Activated CD4-positive, alpha-beta memory T cell treated with anti-CD3 and anti-CD28 coated beads for 36 hours (primary cell): ENCODE results near the gene PRMT1. TPM values are rescaled to one million over a fixed set of nuclear protein-coding genes. Genes with fewer than 3 reads are reported as not detected.
A peak's percentile ranks its signal among the peaks of the same experiment; 100 is the strongest.

Source experiments
- CTCF ChIA-PET: fragments of 350-600 bp; sonication (Branson Sonifier 250); formaldehyde crosslinking; loops from one replicate; lab custom pipeline; 2021; ENCODE audit warnings: antibody characterized with exemption, inconsistent platforms; lab: Charles Lee
- POLR2A ChIA-PET: fragments of 350-600 bp; sonication (Branson Sonifier 250); formaldehyde crosslinking; loops from one replicate; lab custom pipeline; 2021; ENCODE audit warnings: antibody characterized with exemption; lab: Charles Lee
- DNase-seq: peaks from one replicate; pipeline ENCODE4 v3.0.0-alpha.2; 2020
- H3K27ac Mint-ChIP-seq: one replicate; pipeline ENCODE4 v1.8.0; 2021; ENCODE audit warnings: mixed read lengths
- H3K27me3 Mint-ChIP-seq: one replicate; pipeline ENCODE4 v1.8.0; 2021; ENCODE audit warnings: mixed read lengths
- H3K36me3 Mint-ChIP-seq: one replicate; pipeline ENCODE4 v1.8.0; 2021; ENCODE audit warnings: mixed read lengths
- H3K4me1 Mint-ChIP-seq: one replicate; pipeline ENCODE4 v1.8.0; 2021; ENCODE audit warnings: low read depth, mixed read lengths
- H3K4me3 Mint-ChIP-seq: one replicate; pipeline ENCODE4 v1.8.0; 2021; ENCODE audit warnings: mild to moderate bottlenecking, mixed read lengths
- H3K9me3 Mint-ChIP-seq: one replicate; pipeline ENCODE4 v1.8.0; 2021; ENCODE audit warnings: mixed read lengths
- intact Hi-C: fragments of 100-400 bp; cut with micrococcal nuclease; formaldehyde crosslinking; loops from one replicate; pipeline ENCODE4 v1.15.1; 2023
- total RNA-seq, 2 experiments: library from RNA; stranded (reverse); gene quantifications; one replicate each; pipeline ENCODE4 v1.2.3, GENCODE V29; 2021

Gene PRMT1
- total RNA-seq, 2 experiments from 2014 or later = 315 to 325 TPM

DNA sequence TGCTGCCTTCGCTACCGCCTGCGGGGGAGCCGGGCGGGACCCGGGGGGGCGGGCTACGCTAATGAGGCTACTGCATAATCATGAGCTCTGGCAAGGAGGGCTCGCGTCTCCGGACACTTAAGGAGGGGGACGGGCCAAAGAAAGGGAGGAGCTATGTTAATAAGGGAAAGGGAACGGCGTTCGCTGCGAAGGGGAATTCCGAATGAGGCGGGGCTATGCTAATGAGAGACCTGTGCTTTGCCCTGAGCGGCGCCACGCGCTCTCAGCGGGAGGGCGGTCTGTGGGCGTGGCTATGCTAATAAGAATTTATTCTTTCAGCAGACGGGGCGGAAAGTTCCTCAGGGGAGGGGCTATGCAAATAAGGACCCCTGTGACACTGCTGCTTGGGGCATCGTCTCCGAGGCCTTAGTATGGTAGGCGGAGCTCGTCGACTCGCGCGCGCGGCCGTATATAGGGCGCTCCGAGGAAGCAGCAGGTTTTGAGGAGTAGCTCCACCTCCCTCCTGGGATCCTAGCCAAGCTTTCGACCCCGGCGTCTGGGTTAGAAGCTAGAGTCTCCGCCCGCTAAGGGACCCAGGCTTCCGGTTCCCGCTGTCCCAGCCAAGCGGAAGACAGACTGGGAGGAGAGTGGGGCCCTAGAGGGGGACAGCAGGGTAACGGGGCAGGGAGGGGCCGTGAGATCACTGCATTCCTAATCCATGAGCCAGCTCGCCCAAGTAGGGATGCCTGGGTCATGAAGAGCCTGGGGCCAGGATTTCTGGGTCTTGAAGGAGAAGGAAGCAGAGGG lies 36.8 kb upstream of the PRMT1 start, which contains the start of gene RRAS:
TSS of gene RRAS (minus strand) at position 31 of the 786 bp plus-strand sequence. CDS start 45 bp downstream, outside the sequence.
- Mint-ChIP-seq H3K27ac (peak within 1 kb of the TSS; percentile 100), H3K4me1 (peaks cover 50% of the 10 kb centered on the region), H3K4me3 (peak within 1 kb of the TSS; percentile 99), H3K36me3 (peaks cover 8% of the 10 kb centered on the region), H3K27me3 (no peaks in the 10 kb centered on the region), H3K9me3 (no peaks in the 10 kb centered on the region)
- DNase-seq = peak; percentile 100
- intact Hi-C loops = loop anchor here (1.0 to 2.0 kb wide), 8 partner anchors 24 to 226 kb away; partner anchors contain the start of genes AP2A1, NOSIP, PNKP and PTOV1
- CTCF ChIA-PET = interaction anchor here (0.7 to 1.6 kb wide), 9 partner anchors 24 to 94 kb away, joined by 3 to 7 read pairs (median 5); partner anchors contain the start of genes PRMT1 and PRR12
- POLR2A ChIA-PET = interaction anchor here (0.5 to 3.4 kb wide), 12 partner anchors 25 to 257 kb away, joined by 3 to 48 read pairs (median 6); partner anchors contain the start of genes AP2A1, BCL2L12, FUZ and IL4I1

DNA sequence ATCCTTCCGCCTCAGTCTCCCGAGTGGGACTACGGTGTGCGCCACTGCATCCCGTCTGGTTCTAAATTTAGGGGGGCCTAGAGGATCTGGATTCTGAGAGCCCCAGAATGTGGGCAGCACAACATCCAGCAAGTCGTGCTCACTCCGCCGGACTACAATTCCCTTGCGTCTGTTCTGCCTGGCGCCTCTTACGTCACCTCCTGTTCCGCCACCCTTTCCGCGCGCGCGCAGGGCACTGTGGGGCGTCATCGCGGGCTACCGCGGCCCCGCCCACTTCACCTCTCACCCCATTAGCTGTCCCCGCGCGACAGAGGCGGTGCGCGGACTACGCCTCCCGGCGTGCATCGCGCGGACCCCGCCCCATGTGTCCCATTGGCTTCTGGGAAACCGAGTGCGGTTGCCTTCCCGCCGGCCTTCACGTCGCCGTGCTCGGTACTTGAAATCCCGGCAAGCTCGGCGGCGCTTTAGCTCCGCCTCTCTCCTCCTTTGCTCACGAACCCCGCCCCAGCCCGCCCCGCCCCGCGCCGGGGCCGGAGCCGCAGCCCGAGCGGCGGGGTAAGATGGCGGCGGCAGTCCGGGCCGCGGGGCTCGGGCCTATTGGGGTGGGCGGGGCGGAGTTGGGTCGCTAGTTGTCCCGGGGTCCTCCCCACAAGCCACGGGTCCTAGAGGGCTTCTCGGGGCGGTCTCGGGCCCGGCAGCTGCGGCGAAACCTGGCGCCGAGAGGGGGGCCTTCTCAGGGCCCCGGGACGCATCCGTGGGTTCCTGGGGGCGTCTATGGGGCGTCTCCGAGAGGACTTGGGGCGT lies 35.2 kb upstream of the PRMT1 start, which contains the start of gene SCAF1:
TSS of gene SCAF1 (plus strand) at position 522 of the 804 bp plus-strand sequence. CDS start 2,818 bp downstream, outside the sequence.
- Mint-ChIP-seq H3K4me1 (peaks cover 47% of the 10 kb centered on the region), H3K36me3 (peaks cover 12% of the 10 kb centered on the region), H3K4me3 (peak within 1 kb of the TSS; percentile 99), H3K27ac (peak within 1 kb of the TSS; percentile 100), H3K9me3 (no peaks in the 10 kb centered on the region), H3K27me3 (no peaks in the 10 kb centered on the region)
- intact Hi-C loops = loop anchor here (1.0 to 2.0 kb wide), 5 partner anchors 125 to 234 kb away; partner anchors contain the start of genes ALDH16A1, AP2A1, PNKP and PTOV1
- peak; percentile 100 for DNase-seq
- POLR2A ChIA-PET = interaction anchor here (0.6 to 3.4 kb wide), 5 partner anchors 22 to 52 kb away, joined by 3 to 48 read pairs (median 10); partner anchors contain the start of genes PRMT1 and PRR12
- CTCF ChIA-PET = interaction anchor here (0.7 to 3.2 kb wide), 5 partner anchors 30 to 39 kb away, joined by 3 to 26 read pairs (median 4); partner anchors contain the start of gene PRMT1

DNA sequence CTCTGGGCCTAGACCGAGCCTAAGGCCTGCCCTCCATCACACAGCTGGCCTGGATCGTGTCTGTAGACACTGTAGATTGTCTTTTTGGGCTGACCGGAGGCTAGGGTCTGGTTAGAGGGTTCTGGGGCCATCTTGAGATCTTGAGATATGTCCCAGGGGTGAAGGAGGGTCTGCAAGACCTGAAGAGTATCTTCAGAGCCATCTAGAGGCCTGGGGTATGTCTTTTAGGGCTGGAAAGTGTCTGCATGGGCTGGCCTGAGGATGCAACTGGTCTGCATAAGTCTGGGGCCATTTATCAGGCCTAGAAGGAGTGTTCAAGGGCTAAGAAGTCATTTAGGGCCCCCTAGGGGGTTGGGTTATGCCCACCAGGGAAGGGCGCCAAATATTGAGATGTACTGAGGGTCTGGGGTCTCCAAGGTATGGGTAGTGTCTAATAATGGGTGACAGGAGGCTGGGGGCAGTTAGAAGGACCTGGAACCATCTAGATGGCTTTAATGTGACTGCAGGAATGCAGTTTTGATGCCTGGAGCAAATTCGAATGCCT lies 34.5 kb upstream of the PRMT1 start:
- H3K27me3 Mint-ChIP-seq = no peaks in the 10 kb centered on the region
- peak overlapping the region; percentile 90 for H3K27ac Mint-ChIP-seq
- CTCF ChIA-PET = interaction anchor here (0.6 to 3.2 kb wide), 6 partner anchors 29 to 407 kb away, joined by 3 to 26 read pairs (median 4); partner anchors contain the start of gene PRMT1
- peak overlapping the region; percentile 99 for H3K4me3 Mint-ChIP-seq
- H3K36me3 Mint-ChIP-seq = peaks cover 12% of the 10 kb centered on the region
- DNase-seq = no peak
- H3K4me1 Mint-ChIP-seq = peaks cover 50% of the 10 kb centered on the region
- no peaks in the 10 kb centered on the region for H3K9me3 Mint-ChIP-seq
- intact Hi-C loops = loop anchor here (1.0 to 2.0 kb wide), 2 partner anchors 190 to 234 kb away; partner anchors contain the start of gene ALDH16A1
- POLR2A ChIA-PET = interaction anchor here (1.2 to 3.4 kb wide), 5 partner anchors 22 to 52 kb away, joined by 4 to 48 read pairs (median 10); partner anchors contain the start of genes PRMT1 and PRR12

DNA sequence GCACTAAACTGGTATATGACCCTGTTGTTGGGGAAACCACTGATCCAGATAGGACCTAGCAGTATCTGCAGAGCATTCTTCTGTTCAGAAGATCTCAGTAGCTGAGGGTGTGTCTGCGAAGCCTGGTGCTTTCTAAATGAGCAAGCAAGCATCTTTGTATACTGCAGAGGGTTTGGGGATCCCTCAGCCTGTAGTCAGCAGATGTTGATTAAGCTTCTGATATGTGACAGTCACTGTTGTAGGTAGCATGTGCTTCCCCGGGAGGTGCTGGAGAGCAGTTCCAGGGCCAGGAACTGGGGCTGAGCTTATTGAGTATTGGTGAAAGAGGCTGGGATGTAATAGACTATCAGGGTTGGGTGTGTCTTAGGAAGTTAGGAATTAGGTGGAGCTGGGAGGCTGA lies 33.6 kb upstream of the PRMT1 start:
- peak overlapping the region; percentile 68 for H3K27ac Mint-ChIP-seq
- intact Hi-C loops = loop anchor here (2.0 kb wide), 1 partner anchor 191 kb away; the partner anchor contains the start of gene ALDH16A1
- peak; percentile 60 for DNase-seq
- peaks cover 44% of the 10 kb centered on the region for H3K4me1 Mint-ChIP-seq
- H3K9me3 Mint-ChIP-seq = no peaks in the 10 kb centered on the region
- peak overlapping the region; percentile 99 for H3K4me3 Mint-ChIP-seq
- CTCF ChIA-PET = interaction anchor here (0.8 to 3.2 kb wide), 6 partner anchors 20 to 170 kb away, joined by 3 to 26 read pairs (median 4); partner anchors contain the start of gene FUZ
- POLR2A ChIA-PET = interaction anchor here (0.7 to 3.0 kb wide), 6 partner anchors 12 to 34 kb away, joined by 3 to 20 read pairs (median 5); no protein-coding TSS in a partner anchor
- peaks cover 12% of the 10 kb centered on the region for H3K36me3 Mint-ChIP-seq
- H3K27me3 Mint-ChIP-seq = no peaks in the 10 kb centered on the region

DNA sequence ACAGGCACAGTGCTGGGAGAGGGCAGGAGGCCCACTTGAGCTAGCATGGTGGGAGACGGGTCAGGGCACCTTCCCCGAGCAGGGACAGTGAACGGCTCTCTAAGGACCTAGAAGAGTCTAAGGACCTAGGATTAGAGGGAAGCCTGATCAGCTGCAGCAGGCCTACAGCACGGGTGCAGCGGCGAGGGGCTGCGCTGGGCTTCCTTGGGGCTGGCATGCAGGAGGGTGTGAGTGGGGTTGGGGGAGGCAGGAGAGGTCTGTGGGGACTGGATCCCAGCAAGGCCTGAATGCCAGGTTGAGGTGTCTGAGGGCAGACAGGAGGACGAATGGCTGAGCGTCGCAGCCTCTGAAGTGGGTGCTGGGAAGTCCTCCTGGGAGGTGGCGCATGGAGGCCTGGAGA lies 31.5 kb upstream of the PRMT1 start:
- ChIA-PET CTCF (interaction anchor here (1.1 kb wide), 1 partner anchor 35 kb away, joined by 3 read pairs; no protein-coding TSS in a partner anchor), POLR2A (no interaction called here)
- Mint-ChIP-seq H3K27ac (no peak overlapping the region), H3K9me3 (no peaks in the 10 kb centered on the region), H3K27me3 (no peaks in the 10 kb centered on the region), H3K4me3 (no peak overlapping the region), H3K36me3 (peaks cover 15% of the 10 kb centered on the region), H3K4me1 (peaks cover 30% of the 10 kb centered on the region)
- intact Hi-C loops = no loop called here
- no peak for DNase-seq

DNA sequence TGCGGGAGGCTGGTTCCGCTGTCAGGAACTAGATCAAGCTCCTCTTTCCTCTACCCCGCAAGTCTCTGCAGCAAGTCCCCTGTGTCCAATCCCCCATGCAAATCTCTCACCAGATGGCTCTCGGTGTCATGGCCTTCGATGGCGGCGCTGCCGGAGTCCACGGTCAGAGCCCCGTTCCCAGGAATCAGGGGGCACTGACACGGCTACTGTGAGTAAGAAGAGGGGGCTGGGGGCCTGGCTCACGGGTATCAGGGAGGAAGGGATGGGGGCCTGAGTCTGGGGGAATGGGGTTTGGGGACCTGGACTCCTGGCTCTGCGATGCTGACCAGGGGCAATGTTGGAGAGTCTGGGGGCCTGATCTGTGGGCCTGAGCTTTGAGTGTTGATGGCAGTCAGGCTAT lies 31.1 kb upstream of the PRMT1 start:
- ChIA-PET CTCF (interaction anchor here (1.1 kb wide), 1 partner anchor 35 kb away, joined by 3 read pairs; no protein-coding TSS in a partner anchor), POLR2A (no interaction called here)
- Mint-ChIP-seq H3K27me3 (no peaks in the 10 kb centered on the region), H3K27ac (no peak overlapping the region), H3K4me1 (peaks cover 28% of the 10 kb centered on the region), H3K4me3 (no peak overlapping the region), H3K9me3 (no peaks in the 10 kb centered on the region), H3K36me3 (peaks cover 12% of the 10 kb centered on the region)
- intact Hi-C loops = no loop called here
- DNase-seq = no peak

DNA sequence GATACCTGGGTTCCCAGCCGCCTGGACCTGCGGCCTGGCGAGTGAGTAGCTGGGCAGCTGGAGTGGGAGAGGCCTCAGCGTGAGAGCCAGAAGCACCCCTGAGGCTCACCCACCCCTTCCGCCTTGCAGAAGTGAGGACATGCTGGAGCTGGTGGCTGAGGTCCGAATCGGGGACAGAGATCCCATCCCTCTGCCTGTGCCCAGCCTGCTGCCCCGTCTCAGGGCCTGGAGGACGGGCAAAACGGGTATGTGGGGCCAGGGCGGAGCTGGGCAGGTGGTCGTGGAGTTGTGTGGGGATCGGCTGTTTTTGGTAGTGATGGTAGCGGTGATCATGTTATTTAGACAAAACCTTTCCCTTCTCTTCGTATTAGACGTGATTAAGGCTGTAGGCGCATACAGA lies 30.5 kb upstream of the PRMT1 start:
- Mint-ChIP-seq H3K36me3 (peaks cover 12% of the 10 kb centered on the region), H3K4me1 (peaks cover 27% of the 10 kb centered on the region), H3K27ac (no peak overlapping the region), H3K27me3 (no peaks in the 10 kb centered on the region), H3K9me3 (no peaks in the 10 kb centered on the region), H3K4me3 (no peak overlapping the region)
- ChIA-PET CTCF (interaction anchor here (1.1 kb wide), 1 partner anchor 34 kb away, joined by 3 read pairs; no protein-coding TSS in a partner anchor), POLR2A (no interaction called here)
- DNase-seq = no peak
- intact Hi-C loops = no loop called here

DNA sequence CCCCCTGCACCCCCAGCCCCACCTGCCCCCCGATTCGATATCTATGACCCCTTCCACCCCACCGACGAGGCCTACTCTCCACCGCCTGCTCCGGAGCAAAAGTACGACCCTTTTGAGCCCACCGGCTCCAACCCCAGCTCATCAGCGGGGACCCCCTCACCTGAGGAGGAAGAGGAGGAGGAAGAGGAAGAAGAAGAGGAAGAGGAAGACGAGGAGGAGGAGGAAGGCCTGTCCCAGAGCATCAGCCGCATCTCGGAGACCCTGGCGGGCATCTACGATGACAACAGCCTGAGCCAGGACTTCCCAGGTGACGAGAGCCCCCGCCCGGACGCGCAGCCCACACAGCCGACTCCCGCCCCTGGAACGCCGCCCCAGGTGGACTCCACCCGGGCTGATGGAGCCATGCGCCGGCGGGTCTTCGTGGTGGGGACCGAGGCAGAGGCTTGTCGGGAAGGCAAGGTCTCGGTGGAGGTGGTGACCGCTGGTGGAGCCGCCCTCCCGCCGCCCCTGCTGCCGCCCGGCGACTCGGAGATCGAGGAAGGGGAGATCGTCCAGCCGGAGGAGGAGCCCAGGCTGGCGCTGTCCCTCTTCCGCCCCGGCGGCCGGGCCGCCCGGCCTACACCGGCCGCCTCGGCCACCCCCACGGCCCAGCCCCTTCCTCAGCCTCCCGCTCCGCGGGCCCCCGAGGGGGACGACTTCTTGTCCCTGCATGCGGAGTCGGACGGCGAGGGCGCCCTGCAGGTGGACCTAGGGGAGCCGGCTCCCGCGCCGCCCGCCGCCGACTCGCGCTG lies 25.8 kb upstream of the PRMT1 start:
- intact Hi-C loops = no loop called here
- Mint-ChIP-seq H3K9me3 (no peaks in the 10 kb centered on the region), H3K36me3 (peaks cover 21% of the 10 kb centered on the region), H3K4me3 (no peak overlapping the region), H3K27ac (no peak overlapping the region), H3K4me1 (peaks cover 2% of the 10 kb centered on the region), H3K27me3 (no peaks in the 10 kb centered on the region)
- ChIA-PET CTCF (no interaction called here), POLR2A (no interaction called here)
- DNase-seq = no peak

DNA sequence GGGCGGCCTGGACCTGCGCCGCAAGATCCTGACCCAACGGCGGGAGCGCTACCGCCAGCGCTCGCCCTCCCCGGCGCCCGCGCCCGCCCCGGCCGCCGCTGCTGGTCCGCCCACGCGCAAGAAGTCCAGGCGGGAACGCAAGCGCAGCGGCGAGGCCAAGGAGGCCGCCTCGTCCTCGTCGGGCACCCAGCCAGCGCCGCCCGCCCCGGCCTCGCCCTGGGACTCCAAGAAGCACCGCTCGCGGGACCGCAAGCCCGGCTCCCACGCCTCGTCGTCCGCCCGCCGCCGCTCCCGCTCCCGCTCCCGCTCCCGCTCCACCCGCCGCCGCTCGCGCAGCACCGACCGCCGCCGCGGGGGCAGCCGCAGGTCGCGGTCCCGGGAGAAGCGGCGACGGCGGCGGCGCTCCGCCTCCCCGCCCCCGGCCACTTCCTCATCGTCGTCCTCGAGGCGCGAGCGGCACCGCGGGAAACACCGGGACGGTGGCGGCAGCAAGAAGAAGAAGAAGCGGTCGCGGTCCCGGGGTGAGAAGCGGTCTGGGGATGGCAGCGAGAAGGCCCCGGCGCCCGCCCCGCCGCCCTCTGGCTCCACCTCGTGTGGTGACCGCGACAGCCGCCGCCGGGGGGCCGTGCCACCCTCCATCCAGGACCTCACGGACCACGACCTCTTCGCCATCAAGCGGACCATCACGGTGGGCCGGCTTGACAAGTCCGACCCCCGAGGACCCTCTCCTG lies 25.1 kb upstream of the PRMT1 start:
- Mint-ChIP-seq H3K4me1 (peaks cover 2% of the 10 kb centered on the region), H3K4me3 (no peak overlapping the region), H3K27ac (no peak overlapping the region), H3K36me3 (peaks cover 22% of the 10 kb centered on the region), H3K9me3 (no peaks in the 10 kb centered on the region), H3K27me3 (no peaks in the 10 kb centered on the region)
- DNase-seq = no peak
- POLR2A ChIA-PET = no interaction called here
- intact Hi-C loops = no loop called here
- CTCF ChIA-PET = no interaction called here
